IgD-negative memory B cell (primary cell): ENCODE data around the gene PPP6R2. TPM values are rescaled to one million over a fixed set of nuclear protein-coding genes. Genes with fewer than 3 reads are reported as not detected.
"Not testable (repeated sequence)": the region's sequence is repeated elsewhere in the genome, so short reads cannot be mapped to it uniquely, and the experiment has no call there.

ENCODE experiments used
- H3K27ac Mint-ChIP-seq, 3 donors: one replicate each; pipeline ENCODE4 v1.8.0; 2020 to 2022; ENCODE audit warnings: mild to moderate bottlenecking in 3 of 3, mixed read lengths in 3 of 3, moderate library complexity in 1 of 3
- H3K27me3 Mint-ChIP-seq: one replicate; pipeline ENCODE4 v1.8.0; 2021; ENCODE audit warnings: mixed read lengths
- H3K36me3 Mint-ChIP-seq: one replicate; pipeline ENCODE4 v1.8.0; 2020; ENCODE audit warnings: mild to moderate bottlenecking, mixed read lengths
- H3K4me1 Mint-ChIP-seq, 3 donors: one replicate each; pipeline ENCODE4 v1.8.0; 2020 to 2022; ENCODE audit warnings: mixed read lengths in 3 of 3, mild to moderate bottlenecking in 1 of 3
- H3K4me3 Mint-ChIP-seq, 4 donors: one replicate each; pipeline ENCODE4 v1.8.0; 2020 to 2022; ENCODE audit warnings: mild to moderate bottlenecking in 4 of 4, mixed read lengths in 4 of 4, moderate library complexity in 3 of 4
- H3K9me3 Mint-ChIP-seq, 3 donors: one replicate each; pipeline ENCODE4 v1.8.0; 2020 to 2021; ENCODE audit warnings: mixed read lengths in 3 of 3, mild to moderate bottlenecking in 1 of 3
- polyA plus RNA-seq: library from polyadenylated mRNA; unstranded; fragments of 300-500 nt; fragmentation: Illumina TruSeq; gene quantifications from one replicate; pipeline ENCODE4 v1.2.3, GENCODE V29; 2021

The PPP6R2 gene
- polyA plus RNA-seq, 1 donor from 2014 or later, result 27.0 TPM

- Mint-ChIP-seq H3K9me3 (no peaks in the 10 kb centered on the region), H3K27ac (no peak overlapping the region), H3K4me1 (peaks cover 12 to 19% (median 13%) of the 10 kb centered on the region in 3 donors), H3K4me3 (peak overlapping the region in 2 of 4 donors; percentile 37 to 43), H3K27me3 (no peaks in the 10 kb centered on the region), H3K36me3 (no peaks in the 10 kb centered on the region)
Measured at GRCh38 chr22:50318698-50319411, 24.3 kb upstream of the PPP6R2 start.

DNA sequence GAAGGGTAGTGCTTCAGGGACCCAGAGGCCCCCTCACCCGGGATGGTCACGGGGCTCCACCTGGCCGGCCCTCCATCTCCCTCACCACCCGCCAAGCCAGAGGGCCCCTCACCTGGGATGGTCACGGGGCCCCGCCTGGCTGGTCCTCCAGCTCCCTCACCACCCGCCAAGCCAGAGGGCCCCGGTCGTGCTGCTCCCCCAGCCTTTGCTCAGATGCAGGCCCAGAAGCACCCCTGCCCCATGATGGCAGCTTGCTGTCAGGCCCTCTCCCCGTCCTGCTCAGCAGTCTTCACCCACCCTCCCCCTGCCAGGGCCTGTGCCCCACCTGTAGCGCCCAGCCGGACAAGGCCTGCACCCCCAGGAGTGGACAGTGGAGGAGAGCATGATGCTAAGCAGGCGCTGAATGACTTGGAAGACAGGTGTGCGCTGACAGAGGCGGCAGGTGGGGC, 23.6 kb upstream of the PPP6R2 start:
- H3K27ac Mint-ChIP-seq, result no peak overlapping the region
- peaks cover 8 to 15% (median 10%) of the 10 kb centered on the region in 3 donors for H3K4me1 Mint-ChIP-seq
- no peaks in the 10 kb centered on the region for H3K36me3 Mint-ChIP-seq
- no peaks in the 10 kb centered on the region for H3K27me3 Mint-ChIP-seq
- no peaks in the 10 kb centered on the region for H3K9me3 Mint-ChIP-seq
- H3K4me3 Mint-ChIP-seq, result no peak overlapping the region

DNA sequence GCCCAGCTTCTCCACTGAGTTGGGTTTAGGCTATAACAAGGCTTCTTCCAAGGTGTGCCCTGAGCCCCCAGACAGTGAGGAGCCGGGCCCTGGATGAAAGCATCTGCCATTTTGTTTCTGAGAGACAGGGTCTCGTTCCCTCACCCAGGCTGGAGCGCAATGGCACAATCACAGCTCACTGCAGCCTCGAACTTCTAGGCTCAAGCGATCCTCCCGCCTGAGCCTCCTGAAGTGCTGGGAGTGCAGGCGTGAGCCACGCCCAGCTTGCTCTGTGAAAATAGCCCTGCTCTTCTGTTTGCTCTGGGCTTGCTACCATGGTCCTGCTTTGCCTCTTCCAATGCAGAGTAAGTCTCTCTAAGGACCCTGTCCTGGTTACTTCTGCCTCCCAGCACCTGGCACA, 23.0 kb upstream of the PPP6R2 start:
- peaks cover 4% of the 10 kb centered on the region for H3K27me3 Mint-ChIP-seq
- peak overlapping the region in 2 of 3 donors; percentile 24 to 51 for H3K27ac Mint-ChIP-seq
- H3K4me3 Mint-ChIP-seq, result peak overlapping the region in 1 of 4 donors; percentile 50
- no peaks in the 10 kb centered on the region for H3K9me3 Mint-ChIP-seq
- H3K36me3 Mint-ChIP-seq, result no peaks in the 10 kb centered on the region
- H3K4me1 Mint-ChIP-seq, result peaks cover 6 to 11% (median 7%) of the 10 kb centered on the region in 3 donors

DNA sequence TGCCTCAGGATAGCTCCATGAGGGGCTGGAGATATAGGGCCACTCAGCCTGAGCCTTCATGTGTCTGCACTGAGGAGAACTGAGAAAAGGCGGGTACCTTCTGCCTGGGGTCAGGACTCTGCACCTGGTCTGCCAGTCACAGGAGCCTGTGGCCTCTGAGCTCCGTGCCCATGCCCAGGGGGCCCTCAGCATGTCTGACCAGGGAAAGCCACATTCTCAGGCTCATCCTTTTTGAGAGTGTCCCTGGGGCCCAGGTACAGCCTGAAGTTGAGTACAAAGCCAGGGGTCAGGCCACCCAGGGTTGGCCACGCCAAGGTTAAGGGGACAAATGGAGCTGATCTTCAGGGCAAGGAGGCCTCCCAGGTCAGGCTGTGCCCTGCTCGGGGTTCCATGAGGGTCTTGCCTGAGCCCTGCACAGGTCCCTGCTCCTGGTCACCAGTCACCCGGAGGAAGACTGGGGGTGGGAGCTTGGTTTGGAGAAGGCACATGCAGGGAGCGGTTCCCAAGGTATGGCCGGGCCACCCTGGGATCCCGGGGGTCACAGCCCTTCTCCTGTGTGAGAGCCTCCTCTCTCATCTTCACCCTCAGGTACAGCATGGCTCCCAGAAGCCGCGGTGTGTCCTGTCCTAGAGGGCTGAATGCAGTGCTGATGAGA, 22.3 kb upstream of the PPP6R2 start:
- H3K27ac Mint-ChIP-seq, result peak overlapping the region in 2 of 3 donors; percentile 24 to 51
- H3K4me1 Mint-ChIP-seq, result peaks cover 3 to 11% (median 8%) of the 10 kb centered on the region in 3 donors
- peaks cover 4% of the 10 kb centered on the region for H3K27me3 Mint-ChIP-seq
- H3K36me3 Mint-ChIP-seq, result peaks cover 3% of the 10 kb centered on the region
- H3K9me3 Mint-ChIP-seq, result no peaks in the 10 kb centered on the region
- peak overlapping the region in 1 of 4 donors; percentile 50 for H3K4me3 Mint-ChIP-seq

DNA sequence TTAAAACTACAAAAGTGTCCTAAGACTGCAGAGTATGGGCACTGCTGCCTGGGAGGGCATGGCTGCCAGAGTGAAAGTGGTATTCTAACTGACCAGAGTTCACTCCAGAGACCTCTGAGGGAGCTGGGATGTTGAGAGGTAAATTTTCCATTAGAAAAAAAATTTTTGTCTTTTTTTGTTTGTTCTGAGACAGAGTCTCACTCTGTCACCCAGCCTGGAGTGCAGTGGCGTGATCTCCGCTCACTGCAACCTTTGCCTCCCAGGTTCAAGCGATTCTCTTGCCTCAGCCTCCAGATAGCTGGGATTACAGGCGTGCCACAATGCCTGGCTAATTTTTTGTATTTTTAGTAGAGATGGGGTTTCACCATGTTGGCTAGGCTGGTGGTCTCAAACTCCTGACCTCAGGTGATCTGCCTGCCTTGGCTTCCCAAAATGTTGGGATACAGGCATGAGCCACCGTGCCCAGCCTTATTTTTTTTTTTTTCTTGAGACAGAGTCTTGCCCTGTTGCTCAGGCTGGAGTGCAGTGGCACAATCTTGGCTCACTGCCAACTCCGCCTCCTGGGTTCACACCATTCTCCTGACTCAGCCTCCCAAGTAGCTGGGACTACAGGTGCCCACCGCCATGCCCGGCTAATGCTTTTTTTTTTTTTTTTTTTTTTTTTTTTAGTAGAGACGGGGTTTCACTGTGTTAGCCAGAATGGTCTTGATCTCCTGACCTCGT, 20.6 kb upstream of the PPP6R2 start:
- H3K27me3 Mint-ChIP-seq, H3K36me3 Mint-ChIP-seq, H3K4me3 Mint-ChIP-seq, H3K9me3 Mint-ChIP-seq, H3K27ac Mint-ChIP-seq: not testable (repeated sequence)
- H3K4me1 Mint-ChIP-seq, result peaks cover 9 to 16% (median 14%) of the 10 kb centered on the region in 3 donors

DNA sequence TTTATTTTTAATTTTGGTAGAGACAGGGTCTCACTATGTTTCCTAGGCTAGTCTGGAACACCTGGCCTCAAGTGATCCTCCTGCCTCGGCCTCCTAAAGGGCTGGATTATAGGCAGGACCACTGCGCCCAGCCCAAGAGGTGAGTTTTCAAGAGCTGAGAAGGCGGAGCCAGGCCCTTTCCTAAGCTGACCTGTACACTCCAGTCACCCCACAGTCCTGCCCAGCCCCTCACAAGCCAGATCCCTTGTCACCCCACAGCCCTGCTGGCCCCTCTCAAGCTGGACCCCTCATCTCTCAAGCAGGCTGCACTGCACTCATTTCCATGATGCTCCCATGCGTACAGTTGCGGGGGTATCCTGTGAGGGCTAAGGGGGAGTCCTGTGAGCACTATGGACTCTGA, 19.2 kb upstream of the PPP6R2 start:
- Mint-ChIP-seq H3K27me3 (peaks cover 7% of the 10 kb centered on the region), H3K4me1 (peaks cover 8 to 11% (median 9%) of the 10 kb centered on the region in 3 donors), H3K9me3 (no peaks in the 10 kb centered on the region), H3K27ac (no peak overlapping the region), H3K36me3 (peaks cover 4% of the 10 kb centered on the region), H3K4me3 (peak overlapping the region in 2 of 4 donors; percentile 12 to 68)

- peaks cover 8% of the 10 kb centered on the region for H3K27me3 Mint-ChIP-seq
- H3K4me1 Mint-ChIP-seq, result peaks cover 9 to 12% (median 12%) of the 10 kb centered on the region in 3 donors
- H3K9me3 Mint-ChIP-seq, result no peaks in the 10 kb centered on the region
- H3K36me3 Mint-ChIP-seq, result peaks cover 4% of the 10 kb centered on the region
- H3K4me3 Mint-ChIP-seq, result peak overlapping the region; percentile 74 to 90 (median 83)
- peak overlapping the region in 1 of 3 donors; percentile 22 for H3K27ac Mint-ChIP-seq
Measured at GRCh38 chr22:50325444-50326224, 17.5 kb upstream of the PPP6R2 start.

DNA sequence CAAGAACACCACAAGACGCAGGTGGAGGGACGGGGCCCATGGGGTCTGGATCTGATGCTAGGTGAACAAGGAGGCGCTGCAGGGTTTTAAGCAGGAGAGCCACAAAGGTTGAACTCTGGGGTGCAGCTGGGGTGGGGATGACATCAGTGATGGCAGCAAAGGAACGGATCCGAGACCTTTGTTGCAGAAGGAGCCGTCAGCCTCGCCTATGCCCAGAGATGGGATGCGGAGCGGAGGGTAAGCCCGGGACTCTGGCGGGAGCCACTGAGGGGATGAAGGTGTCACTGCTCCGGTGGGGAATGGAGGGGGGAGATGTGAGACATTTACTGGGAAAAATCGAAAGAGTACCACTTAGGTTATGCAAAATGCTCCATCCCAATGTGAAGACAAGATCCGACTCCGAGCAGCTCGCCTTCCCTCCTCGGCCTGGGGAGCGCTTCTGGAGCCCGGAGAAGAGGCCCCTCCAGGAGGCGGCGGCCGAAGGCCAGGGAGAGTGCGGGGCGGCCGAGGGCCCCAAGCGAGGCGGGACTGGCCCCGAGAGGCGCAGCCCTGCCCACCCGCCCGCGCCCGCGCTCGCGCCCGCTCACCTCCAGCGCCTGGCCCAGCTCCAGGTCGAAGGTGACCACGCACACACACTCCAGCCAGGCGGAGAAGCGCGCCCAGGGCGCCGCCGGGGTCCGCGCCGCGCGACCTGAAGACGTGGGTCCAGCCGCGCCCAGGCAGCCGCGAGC, 16.7 kb upstream of the PPP6R2 start:
- Mint-ChIP-seq H3K4me3 (peak overlapping the region; percentile 74 to 90 (median 83)), H3K9me3 (no peaks in the 10 kb centered on the region), H3K27me3 (peaks cover 8% of the 10 kb centered on the region), H3K36me3 (peaks cover 4% of the 10 kb centered on the region), H3K27ac (peak overlapping the region in 1 of 3 donors; percentile 22), H3K4me1 (peaks cover 12 to 19% (median 19%) of the 10 kb centered on the region in 3 donors)

DNA sequence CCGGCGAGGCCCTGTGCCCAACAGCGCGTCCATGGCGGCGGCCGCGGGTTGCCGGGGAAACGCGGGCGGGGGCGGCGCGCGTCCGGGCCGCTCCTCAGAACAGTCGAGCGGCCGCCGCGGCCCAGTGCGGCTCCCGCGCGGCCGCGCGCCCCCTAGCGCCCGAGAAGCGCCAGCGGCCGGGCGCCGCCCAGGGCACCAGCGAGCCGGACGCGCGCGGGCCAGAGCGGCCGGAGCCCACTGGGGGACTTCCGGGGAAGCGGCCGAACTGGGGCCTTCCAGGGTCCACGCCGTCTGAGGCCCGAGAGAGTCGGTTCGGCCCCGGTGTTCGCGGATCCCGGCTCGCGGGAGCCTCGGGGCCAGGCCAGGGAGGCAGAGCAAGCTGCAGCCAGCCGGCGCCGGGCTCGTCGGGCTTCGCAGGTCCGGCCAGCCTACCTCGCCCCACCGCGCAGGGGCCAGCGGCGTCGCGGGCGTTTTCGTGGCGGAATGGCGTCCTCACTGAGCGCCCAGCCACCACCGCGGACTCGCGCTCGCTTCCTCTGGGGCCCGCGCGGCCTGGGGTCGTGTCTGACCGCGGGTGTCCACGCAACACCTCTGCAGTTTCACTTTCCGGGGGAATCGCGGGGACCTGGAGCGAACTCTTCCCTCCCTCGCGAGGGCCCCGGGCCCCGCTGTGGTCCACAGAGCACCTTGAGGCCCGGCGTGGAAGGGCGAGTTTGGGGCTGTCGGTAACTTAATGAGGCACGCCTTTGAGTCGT, 16.0 kb upstream of the PPP6R2 start, which contains the start of gene DENND6B:
TSS of gene DENND6B (minus strand) at position 57 of the 755 bp plus-strand sequence. CDS start at position 33, 24 bp downstream.
- Mint-ChIP-seq H3K4me3 (peak within 1 kb of the TSS; percentile 85 to 94 (median 90)), H3K4me1 (peaks cover 12 to 19% (median 19%) of the 10 kb centered on the region in 3 donors), H3K27ac (peak within 1 kb of the TSS in 2 of 3 donors; percentile 31 to 80), H3K9me3 (no peaks in the 10 kb centered on the region), H3K27me3 (peaks cover 8% of the 10 kb centered on the region), H3K36me3 (peaks cover 4% of the 10 kb centered on the region)

- no peaks in the 10 kb centered on the region for H3K9me3 Mint-ChIP-seq
- peaks cover 4% of the 10 kb centered on the region for H3K36me3 Mint-ChIP-seq
- H3K4me3 Mint-ChIP-seq, result peak overlapping the region; percentile 85 to 94 (median 90)
- peak overlapping the region in 2 of 3 donors; percentile 31 to 80 for H3K27ac Mint-ChIP-seq
- H3K4me1 Mint-ChIP-seq, result peaks cover 12 to 19% (median 19%) of the 10 kb centered on the region in 3 donors
- peaks cover 8% of the 10 kb centered on the region for H3K27me3 Mint-ChIP-seq
Measured at GRCh38 chr22:50327711-50328019, 15.5 kb upstream of the PPP6R2 start.

GRCh38 chr22:50329236-50329635, 13.9 kb upstream of the PPP6R2 start:
- peak overlapping the region; percentile 8 to 89 (median 42) for H3K4me3 Mint-ChIP-seq
- H3K4me1 Mint-ChIP-seq, result peaks cover 20 to 26% (median 24%) of the 10 kb centered on the region in 3 donors
- H3K27ac Mint-ChIP-seq, result peak overlapping the region; percentile 33 to 55 (median 53)
- H3K36me3 Mint-ChIP-seq, result peaks cover 6% of the 10 kb centered on the region
- H3K27me3 Mint-ChIP-seq, result peaks cover 8% of the 10 kb centered on the region
- peaks cover 0 to 1% (median 0%) of the 10 kb centered on the region in 3 donors for H3K9me3 Mint-ChIP-seq

- not testable (repeated sequence) for H3K27me3 Mint-ChIP-seq, H3K9me3 Mint-ChIP-seq, H3K36me3 Mint-ChIP-seq
- Mint-ChIP-seq H3K4me3 (peak overlapping the region in 3 of 4 donors; percentile 30 to 87 (median 85)), H3K27ac (peak overlapping the region; percentile 76 to 95 (median 88)), H3K4me1 (peaks cover 19 to 21% (median 19%) of the 10 kb centered on the region in 3 donors)
Measured at GRCh38 chr22:50334433-50334832, 8.7 kb upstream of the PPP6R2 start.
